CD4-positive, CD25-positive, alpha-beta regulatory T cell (primary cell): ENCODE data around the gene OR1J1. TPM values are rescaled to one million over a fixed set of nuclear protein-coding genes. Genes with fewer than 3 reads are reported as not detected.

Source experiments
- ATAC-seq, 2 donors: fragments of 150-1000 bp; cut with Tn5 transposase; one replicate each; pipeline ENCODE4 v1.10.0; 2021; ENCODE audit warnings: low read depth in 2 of 2, moderate number of reproducible peaks in 2 of 2, moderate library complexity in 1 of 2
- DNase-seq, 3 donors: peaks; one replicate each; pipeline versions ENCODE4 v3.0.0 to v3.0.0-alpha.2; 2012 to 2022; ENCODE audit warnings: mixed read lengths in 1 of 3
- H3K27ac ChIP-seq: one replicate; pipeline ENCODE4 v1.7.0; 2013; ENCODE audit warnings: mild to moderate bottlenecking, low read length; ENCODE audit not compliant: insufficient read depth, poor library complexity, severe bottlenecking
- H3K27me3 ChIP-seq: one replicate; pipeline ENCODE4 v1.7.0; 2013; ENCODE audit warnings: low read length; ENCODE audit not compliant: control insufficient read depth, insufficient read depth
- H3K36me3 ChIP-seq: one replicate; pipeline ENCODE4 v1.7.0; 2013; ENCODE audit warnings: mild to moderate bottlenecking, low read length, moderate library complexity; ENCODE audit not compliant: control insufficient read depth, insufficient read depth
- H3K4me1 ChIP-seq: 2 replicates; pipeline ENCODE4 v1.7.0; 2013; ENCODE audit warnings: mild to moderate bottlenecking, low read length; ENCODE audit not compliant: insufficient read depth, control insufficient read depth, poor library complexity, severe bottlenecking
- H3K4me3 ChIP-seq: one replicate; pipeline ENCODE4 v1.7.0; 2013; ENCODE audit warnings: low read depth, mild to moderate bottlenecking, low read length, moderate library complexity
- H3K9me3 ChIP-seq, 2 experiments: 1 replicate in 1 of 2; 2 replicates in 1 of 2; pipeline ENCODE4 v1.7.0; 2013; ENCODE audit warnings: low read length in 2 of 2, mild to moderate bottlenecking in 1 of 2, moderate library complexity in 1 of 2; ENCODE audit not compliant: control insufficient read depth in 2 of 2
- H3K27ac Mint-ChIP-seq, 3 donors: one replicate each; pipeline ENCODE4 v1.8.0; 2020 to 2022; ENCODE audit warnings: mild to moderate bottlenecking in 3 of 3, mixed read lengths in 3 of 3, moderate library complexity in 2 of 3
- H3K27me3 Mint-ChIP-seq: one replicate; pipeline ENCODE4 v1.8.0; 2022; ENCODE audit warnings: mild to moderate bottlenecking, mixed read lengths
- H3K36me3 Mint-ChIP-seq: one replicate; pipeline ENCODE4 v1.8.0; 2020; ENCODE audit warnings: mixed read lengths
- H3K4me1 Mint-ChIP-seq, 4 donors: one replicate each; pipeline ENCODE4 v1.8.0; 2020 to 2022; ENCODE audit warnings: mixed read lengths in 4 of 4, mild to moderate bottlenecking in 1 of 4
- H3K4me3 Mint-ChIP-seq, 4 donors: one replicate each; pipeline ENCODE4 v1.8.0; 2020 to 2022; ENCODE audit warnings: mild to moderate bottlenecking in 4 of 4, mixed read lengths in 4 of 4, moderate library complexity in 3 of 4
- H3K9me3 Mint-ChIP-seq, 7 donors: one replicate each; pipeline ENCODE4 v1.8.0; 2020 to 2022; ENCODE audit warnings: mixed read lengths in 7 of 7, mild to moderate bottlenecking in 3 of 7, moderate library complexity in 2 of 7
- polyA plus RNA-seq, 4 donors: library from polyadenylated mRNA; unstranded; fragments of 300-500 nt; fragmentation: Illumina TruSeq; gene quantifications; one replicate each; pipeline ENCODE4 v1.2.3, GENCODE V29; 2021
- total RNA-seq: library from RNA; stranded (reverse); gene quantifications from one replicate; pipeline ENCODE4 v1.2.3, GENCODE V29; 2022

OR1J1 gene
- total and polyA plus RNA-seq, 5 donors from 2014 or later: not detected

- Histone ChIP-seq H3K4me3 (peak overlapping the region; percentile 95), H3K4me1 (no peaks in the 10 kb centered on the region)
- peaks cover 59% of the 10 kb centered on the region for H3K27me3 Mint-ChIP-seq
These were observed 12.8 kb downstream of the OR1J1 start for GRCh38 chr9:122464633-122465567.

GRCh38 chr9:122463828-122464632 is 13.7 kb downstream of the OR1J1 start:
- H3K9me3 Mint-ChIP-seq: peaks cover 0 to 4% (median 0%) of the 10 kb centered on the region in 7 donors
- H3K27ac Mint-ChIP-seq: peak overlapping the region; percentile 89 to 97 (median 92)
- DNase-seq (peak in 1 of 3 donors; percentile 51), ATAC-seq (no peak)
- H3K4me3 Mint-ChIP-seq: peak overlapping the region in 3 of 4 donors; percentile 91 to 98 (median 91)
- Histone ChIP-seq H3K9me3 (no peaks in the 10 kb centered on the region), H3K27ac (peak overlapping the region; percentile 56), H3K36me3 (no peaks in the 10 kb centered on the region), H3K27me3 (peaks cover 22% of the 10 kb centered on the region), H3K4me3 (peak overlapping the region; percentile 95), H3K4me1 (no peaks in the 10 kb centered on the region)
- peaks cover 58% of the 10 kb centered on the region for H3K27me3 Mint-ChIP-seq
- no peaks in the 10 kb centered on the region for H3K36me3 Mint-ChIP-seq
- H3K4me1 Mint-ChIP-seq: peaks cover 5 to 11% (median 8%) of the 10 kb centered on the region in 4 donors

More at GRCh38 chr9:122464633-122465567, 12.8 kb downstream of the OR1J1 start:
- peak overlapping the region; percentile 56 for H3K27ac ChIP-seq
- no peaks in the 10 kb centered on the region for H3K9me3 ChIP-seq
- Mint-ChIP-seq H3K36me3 (no peaks in the 10 kb centered on the region), H3K4me1 (peaks cover 5 to 11% (median 8%) of the 10 kb centered on the region in 4 donors), H3K9me3 (peaks cover 0 to 4% (median 0%) of the 10 kb centered on the region in 7 donors), H3K27ac (peak overlapping the region; percentile 89 to 97 (median 92)), H3K4me3 (peak overlapping the region; percentile 84 to 98 (median 91))
- peak; percentile 60 to 71 for ATAC-seq
- H3K27me3 ChIP-seq: peaks cover 22% of the 10 kb centered on the region
- DNase-seq: peak; percentile 36 to 88 (median 72)
- H3K36me3 ChIP-seq: no peaks in the 10 kb centered on the region

GRCh38 chr9:122457787-122458186 is 19.9 kb downstream of the OR1J1 start:
- Mint-ChIP-seq H3K36me3 (no peaks in the 10 kb centered on the region), H3K9me3 (peaks cover 0 to 6% (median 2%) of the 10 kb centered on the region in 7 donors), H3K27me3 (peaks cover 60% of the 10 kb centered on the region), H3K4me1 (no peaks in the 10 kb centered on the region), H3K27ac (no peak overlapping the region), H3K4me3 (no peak overlapping the region)
- no peak for ATAC-seq
- H3K27ac ChIP-seq: no peak overlapping the region
- H3K9me3 ChIP-seq: no peaks in the 10 kb centered on the region
- no peak for DNase-seq
- no peaks in the 10 kb centered on the region for H3K4me1 ChIP-seq
- H3K27me3 ChIP-seq: peaks cover 15% of the 10 kb centered on the region
- H3K4me3 ChIP-seq: no peak overlapping the region
- H3K36me3 ChIP-seq: no peaks in the 10 kb centered on the region

- Histone ChIP-seq H3K36me3 (no peaks in the 10 kb centered on the region), H3K9me3 (no peaks in the 10 kb centered on the region), H3K27me3 (peaks cover 10% of the 10 kb centered on the region), H3K4me3 (no peak overlapping the region), H3K4me1 (no peaks in the 10 kb centered on the region), H3K27ac (no peak overlapping the region)
- peaks cover 0 to 6% (median 2%) of the 10 kb centered on the region in 7 donors for H3K9me3 Mint-ChIP-seq
- DNase-seq: no peak
- ATAC-seq: no peak
- no peak overlapping the region for H3K27ac Mint-ChIP-seq
- H3K4me3 Mint-ChIP-seq: no peak overlapping the region
- peaks cover 43% of the 10 kb centered on the region for H3K27me3 Mint-ChIP-seq
- H3K4me1 Mint-ChIP-seq: no peaks in the 10 kb centered on the region
- H3K36me3 Mint-ChIP-seq: no peaks in the 10 kb centered on the region
These were observed 21.6 kb downstream of the OR1J1 start for GRCh38 chr9:122456123-122456522.

- H3K27me3 ChIP-seq: peaks cover 10% of the 10 kb centered on the region
- DNase-seq (no peak), ATAC-seq (no peak)
- H3K4me1 Mint-ChIP-seq: no peaks in the 10 kb centered on the region
- H3K4me1 ChIP-seq: no peaks in the 10 kb centered on the region
- H3K4me3 Mint-ChIP-seq: no peak overlapping the region
- H3K9me3 Mint-ChIP-seq: peaks cover 0 to 5% (median 0%) of the 10 kb centered on the region in 7 donors
- H3K9me3 ChIP-seq: no peaks in the 10 kb centered on the region
- H3K36me3 ChIP-seq: no peaks in the 10 kb centered on the region
- H3K4me3 ChIP-seq: no peak overlapping the region
- no peak overlapping the region for H3K27ac Mint-ChIP-seq
- H3K27me3 Mint-ChIP-seq: peaks cover 28% of the 10 kb centered on the region
- no peaks in the 10 kb centered on the region for H3K36me3 Mint-ChIP-seq
- no peak overlapping the region for H3K27ac ChIP-seq
These were observed 24.0 kb downstream of the OR1J1 start for GRCh38 chr9:122453677-122454135.

- no peak overlapping the region for H3K4me3 ChIP-seq
- Mint-ChIP-seq H3K36me3 (no peaks in the 10 kb centered on the region), H3K4me1 (no peaks in the 10 kb centered on the region), H3K27ac (no peak overlapping the region), H3K4me3 (no peak overlapping the region), H3K9me3 (no peaks in the 10 kb centered on the region), H3K27me3 (peaks cover 14% of the 10 kb centered on the region)
- no peaks in the 10 kb centered on the region for H3K36me3 ChIP-seq
- peaks cover 7% of the 10 kb centered on the region for H3K27me3 ChIP-seq
- H3K9me3 ChIP-seq: no peaks in the 10 kb centered on the region
- DNase-seq (no peak), ATAC-seq (no peak)
- no peaks in the 10 kb centered on the region for H3K4me1 ChIP-seq
- H3K27ac ChIP-seq: no peak overlapping the region
These were observed 30.8 kb downstream of the OR1J1 start for GRCh38 chr9:122446819-122447484.

GRCh38 chr9:122445155-122445749 is 32.5 kb downstream of the OR1J1 start:
- no peaks in the 10 kb centered on the region for H3K4me1 ChIP-seq
- no peaks in the 10 kb centered on the region for H3K36me3 ChIP-seq
- DNase-seq: no peak
- H3K9me3 ChIP-seq: no peaks in the 10 kb centered on the region
- no peak overlapping the region for H3K4me3 Mint-ChIP-seq
- H3K4me3 ChIP-seq: no peak overlapping the region
- H3K9me3 Mint-ChIP-seq: peaks cover 0 to 2% (median 0%) of the 10 kb centered on the region in 7 donors
- no peak overlapping the region for H3K27ac Mint-ChIP-seq
- no peaks in the 10 kb centered on the region for H3K36me3 Mint-ChIP-seq
- H3K27me3 Mint-ChIP-seq: peaks cover 14% of the 10 kb centered on the region
- no peak overlapping the region for H3K27ac ChIP-seq
- H3K27me3 ChIP-seq: peaks cover 7% of the 10 kb centered on the region
- H3K4me1 Mint-ChIP-seq: no peaks in the 10 kb centered on the region
- ATAC-seq: no peak
